ENCODE measurements around the gene SH3TC1. TPM values are rescaled to one million over a fixed set of nuclear protein-coding genes. Genes with fewer than 3 reads are reported as not detected.

The SH3TC1 gene
- total and polyA plus RNA-seq, 10 of the 15 experiments (the other 5 are each of a cell fraction or from before 2014, with no cell fraction given) = 0.19 to 47.0 (median 18.4) TPM

DNA sequence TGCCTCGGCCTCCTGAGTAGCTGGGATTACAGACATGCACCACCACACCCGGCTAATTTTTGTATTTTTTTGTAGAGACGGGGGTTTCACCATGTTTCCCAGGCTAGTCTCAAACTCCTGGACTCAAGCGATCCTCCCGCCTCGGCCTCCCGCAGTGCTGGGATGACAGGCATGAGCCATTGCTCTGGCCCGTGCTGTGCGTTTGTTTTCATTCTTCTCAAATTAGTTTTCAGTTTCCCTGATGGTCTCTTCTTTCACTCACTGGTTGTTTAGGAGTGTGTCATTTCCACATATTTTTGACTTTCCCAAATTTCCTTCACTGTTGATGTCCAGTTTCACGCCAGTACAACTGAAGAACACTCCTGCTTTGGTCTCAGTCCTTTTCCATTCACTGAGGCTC lies 31.8 kb downstream of the SH3TC1 start:
- H4K20me1 ChIP-seq (ENCODE audit: control insufficient read depth, insufficient read depth) = no peaks in the 10 kb centered on the region

More for the DNA sequence above, 31.8 kb downstream of the SH3TC1 start:
- RAD21 ChIA-PET (ENCODE audit: unreplicated experiment) = interaction anchor here (0.7 to 2.7 kb wide), 3 partner anchors 29 to 46 kb away, joined by 3 to 22 read pairs (median 4); partner anchors contain the start of gene SH3TC1
- CTCF ChIA-PET = interaction anchor here (1.0 to 4.1 kb wide), 3 partner anchors 12 to 32 kb away, joined by 3 to 12 read pairs (median 4); partner anchors contain the start of gene SH3TC1
- no peak for FAIRE-seq
- POLR2A ChIA-PET = interaction anchor here (1.0 to 1.5 kb wide), 2 partner anchors 31 to 32 kb away, joined by 3 to 6 read pairs; partner anchors contain the start of gene SH3TC1
- Histone ChIP-seq H3K4me3 (no peak overlapping the region), H3K27ac (ENCODE audit: control insufficient read depth, insufficient read depth) (no peak overlapping the region), H3K79me2 (ENCODE audit: control insufficient read depth, insufficient read depth, low read length) (peaks cover 3% of the 10 kb centered on the region; the same call in 1 of the 2 replicates), H3K4me1 (ENCODE audit: control insufficient read depth, insufficient read depth, low read length) (peaks cover 29% of the 10 kb centered on the region), H3K36me3 (ENCODE audit: control insufficient read depth in 2 of 2, insufficient read depth in 2 of 2, low read length in 1 of 2) (peaks cover 16 to 21% of the 10 kb centered on the region in 2 experiments), H3K9me3 (replicated peaks; ENCODE audit: control insufficient read depth, insufficient read depth, low read length) (no peaks in the 10 kb centered on the region), H2AFZ (ENCODE audit: control insufficient read depth, low read depth, low read length) (no peak overlapping the region), H3K4me2 (ENCODE audit: control insufficient read depth, insufficient read depth) (no peak overlapping the region), H3K27me3 (replicated peaks in 1 of 2; ENCODE audit: control insufficient read depth in 2 of 2, insufficient read depth in 2 of 2, low read length in 1 of 2) (no peaks in the 10 kb centered on the region), H3K9ac (ENCODE audit: control insufficient read depth, insufficient read depth, low read length) (no peak overlapping the region)
- in situ Hi-C loops (cut with MboI) (no loop called here), intact Hi-C loops (cut with micrococcal nuclease; ENCODE audit: unreplicated experiment) (no loop called here)
- no TSS peak for BruUV-seq (replicated peaks)
- TF ChIP-seq BCLAF1 (IDR thresholded peaks at IDR 0.05) (no peak), MTA3 (IDR thresholded peaks at IDR 0.05; ENCODE audit: borderline replicate concordance, low read length) (no peak), EED (IDR thresholded peaks at IDR 0.05; ENCODE audit: low read depth) (no peak), RUNX3 (IDR thresholded peaks at IDR 0.05; ENCODE audit: low read length) (no peak), IKZF1 (conservative IDR thresholded peaks at IDR 0.05) (no peak), STAT1 (conservative IDR thresholded peaks at IDR 0.05) (no peak), CREM (IDR thresholded peaks at IDR 0.05; ENCODE audit: low read depth) (no peak), WRNIP1 (IDR thresholded peaks at IDR 0.05; ENCODE audit: borderline replicate concordance, low read depth, low read length) (no peak), TARDBP (IDR thresholded peaks at IDR 0.05; ENCODE audit: borderline replicate concordance) (no peak)
- TF ChIP-seq, protein P1, sequence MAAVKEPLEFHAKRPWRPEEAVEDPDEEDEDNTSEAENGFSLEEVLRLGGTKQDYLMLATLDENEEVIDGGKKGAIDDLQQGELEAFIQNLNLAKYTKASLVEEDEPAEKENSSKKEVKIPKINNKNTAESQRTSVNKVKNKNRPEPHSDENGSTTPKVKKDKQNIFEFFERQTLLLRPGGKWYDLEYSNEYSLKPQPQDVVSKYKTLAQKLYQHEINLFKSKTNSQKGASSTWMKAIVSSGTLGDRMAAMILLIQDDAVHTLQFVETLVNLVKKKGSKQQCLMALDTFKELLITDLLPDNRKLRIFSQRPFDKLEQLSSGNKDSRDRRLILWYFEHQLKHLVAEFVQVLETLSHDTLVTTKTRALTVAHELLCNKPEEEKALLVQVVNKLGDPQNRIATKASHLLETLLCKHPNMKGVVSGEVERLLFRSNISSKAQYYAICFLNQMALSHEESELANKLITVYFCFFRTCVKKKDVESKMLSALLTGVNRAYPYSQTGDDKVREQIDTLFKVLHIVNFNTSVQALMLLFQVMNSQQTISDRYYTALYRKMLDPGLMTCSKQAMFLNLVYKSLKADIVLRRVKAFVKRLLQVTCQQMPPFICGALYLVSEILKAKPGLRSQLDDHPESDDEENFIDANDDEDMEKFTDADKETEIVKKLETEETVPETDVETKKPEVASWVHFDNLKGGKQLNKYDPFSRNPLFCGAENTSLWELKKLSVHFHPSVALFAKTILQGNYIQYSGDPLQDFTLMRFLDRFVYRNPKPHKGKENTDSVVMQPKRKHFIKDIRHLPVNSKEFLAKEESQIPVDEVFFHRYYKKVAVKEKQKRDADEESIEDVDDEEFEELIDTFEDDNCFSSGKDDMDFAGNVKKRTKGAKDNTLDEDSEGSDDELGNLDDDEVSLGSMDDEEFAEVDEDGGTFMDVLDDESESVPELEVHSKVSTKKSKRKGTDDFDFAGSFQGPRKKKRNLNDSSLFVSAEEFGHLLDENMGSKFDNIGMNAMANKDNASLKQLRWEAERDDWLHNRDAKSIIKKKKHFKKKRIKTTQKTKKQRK (IDR thresholded peaks at IDR 0.05; ENCODE audit: low read depth, low read length) = no peak
- TF ChIP-seq, protein P2, sequence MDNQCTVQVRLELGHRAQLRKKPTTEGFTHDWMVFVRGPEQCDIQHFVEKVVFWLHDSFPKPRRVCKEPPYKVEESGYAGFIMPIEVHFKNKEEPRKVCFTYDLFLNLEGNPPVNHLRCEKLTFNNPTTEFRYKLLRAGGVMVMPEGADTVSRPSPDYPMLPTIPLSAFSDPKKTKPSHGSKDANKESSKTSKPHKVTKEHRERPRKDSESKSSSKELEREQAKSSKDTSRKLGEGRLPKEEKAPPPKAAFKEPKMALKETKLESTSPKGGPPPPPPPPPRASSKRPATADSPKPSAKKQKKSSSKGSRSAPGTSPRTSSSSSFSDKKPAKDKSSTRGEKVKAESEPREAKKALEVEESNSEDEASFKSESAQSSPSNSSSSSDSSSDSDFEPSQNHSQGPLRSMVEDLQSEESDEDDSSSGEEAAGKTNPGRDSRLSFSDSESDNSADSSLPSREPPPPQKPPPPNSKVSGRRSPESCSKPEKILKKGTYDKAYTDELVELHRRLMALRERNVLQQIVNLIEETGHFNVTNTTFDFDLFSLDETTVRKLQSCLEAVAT (IDR thresholded peaks at IDR 0.05) = no peak
- TF ChIP-seq, protein P3, sequence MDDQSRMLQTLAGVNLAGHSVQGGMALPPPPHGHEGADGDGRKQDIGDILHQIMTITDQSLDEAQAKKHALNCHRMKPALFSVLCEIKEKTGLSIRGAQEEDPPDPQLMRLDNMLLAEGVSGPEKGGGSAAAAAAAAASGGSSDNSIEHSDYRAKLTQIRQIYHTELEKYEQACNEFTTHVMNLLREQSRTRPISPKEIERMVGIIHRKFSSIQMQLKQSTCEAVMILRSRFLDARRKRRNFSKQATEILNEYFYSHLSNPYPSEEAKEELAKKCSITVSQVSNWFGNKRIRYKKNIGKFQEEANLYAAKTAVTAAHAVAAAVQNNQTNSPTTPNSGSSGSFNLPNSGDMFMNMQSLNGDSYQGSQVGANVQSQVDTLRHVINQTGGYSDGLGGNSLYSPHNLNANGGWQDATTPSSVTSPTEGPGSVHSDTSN (IDR thresholded peaks at IDR 0.05; ENCODE audit: insufficient replicate concordance, low read depth, low read length) = no peak
- DNase-seq (ENCODE audit: low read depth, low spot score) = no peak
- ATAC-seq = no peak
- 85% methylated on average over 9 of the region's 10 CpGs for WGBS (ENCODE audit: insufficient coverage, insufficient replicate concordance, low lambda C conversion rate, missing lambda C conversion rate)
- SMC1A ChIA-PET (ENCODE audit: uncharacterized antibody, unreplicated experiment) = interaction anchor here (0.6 to 1.7 kb wide), 2 partner anchors 24 to 54 kb away, joined by 3 to 7 read pairs; no protein-coding TSS in a partner anchor

Measured in GM12878 (cell line).